ENCODE measurements around the gene TMEM120B.

DNA sequence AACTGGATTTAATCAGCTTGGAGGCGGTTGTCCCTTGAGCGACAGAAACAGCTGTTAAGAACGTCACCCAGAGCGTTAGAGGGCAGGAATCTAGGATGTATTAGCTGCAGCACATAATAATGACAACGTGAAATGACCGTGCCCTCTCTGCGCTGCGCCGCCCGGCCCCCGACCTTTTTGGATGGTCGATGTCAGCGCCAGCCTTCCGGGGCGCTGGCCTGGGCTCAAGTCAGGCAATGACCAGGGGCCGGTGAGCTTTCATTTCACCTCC is 427 bp upstream of the TMEM120B start:
- TF ChIP-seq, protein P1, sequence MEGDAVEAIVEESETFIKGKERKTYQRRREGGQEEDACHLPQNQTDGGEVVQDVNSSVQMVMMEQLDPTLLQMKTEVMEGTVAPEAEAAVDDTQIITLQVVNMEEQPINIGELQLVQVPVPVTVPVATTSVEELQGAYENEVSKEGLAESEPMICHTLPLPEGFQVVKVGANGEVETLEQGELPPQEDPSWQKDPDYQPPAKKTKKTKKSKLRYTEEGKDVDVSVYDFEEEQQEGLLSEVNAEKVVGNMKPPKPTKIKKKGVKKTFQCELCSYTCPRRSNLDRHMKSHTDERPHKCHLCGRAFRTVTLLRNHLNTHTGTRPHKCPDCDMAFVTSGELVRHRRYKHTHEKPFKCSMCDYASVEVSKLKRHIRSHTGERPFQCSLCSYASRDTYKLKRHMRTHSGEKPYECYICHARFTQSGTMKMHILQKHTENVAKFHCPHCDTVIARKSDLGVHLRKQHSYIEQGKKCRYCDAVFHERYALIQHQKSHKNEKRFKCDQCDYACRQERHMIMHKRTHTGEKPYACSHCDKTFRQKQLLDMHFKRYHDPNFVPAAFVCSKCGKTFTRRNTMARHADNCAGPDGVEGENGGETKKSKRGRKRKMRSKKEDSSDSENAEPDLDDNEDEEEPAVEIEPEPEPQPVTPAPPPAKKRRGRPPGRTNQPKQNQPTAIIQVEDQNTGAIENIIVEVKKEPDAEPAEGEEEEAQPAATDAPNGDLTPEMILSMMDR (IDR thresholded peaks at IDR 0.05; ENCODE audit: low read length), result no peak
- no peak for TF ChIP-seq EZH2 (IDR thresholded peaks at IDR 0.05; ENCODE audit: borderline replicate concordance, low read length)

Measured in OCI-LY1 (cell line).